Measurements from ENCODE around the gene TNRC6A. TPM values are rescaled to one million over a fixed set of nuclear protein-coding genes. Genes with fewer than 3 reads are reported as not detected.

The TNRC6A gene
- total and polyA plus RNA-seq, 9 of the 15 experiments (the other 6 are each of a cell fraction or from before 2014, with no cell fraction given) = 3.4 to 32.1 (median 26.6) TPM

DNA sequence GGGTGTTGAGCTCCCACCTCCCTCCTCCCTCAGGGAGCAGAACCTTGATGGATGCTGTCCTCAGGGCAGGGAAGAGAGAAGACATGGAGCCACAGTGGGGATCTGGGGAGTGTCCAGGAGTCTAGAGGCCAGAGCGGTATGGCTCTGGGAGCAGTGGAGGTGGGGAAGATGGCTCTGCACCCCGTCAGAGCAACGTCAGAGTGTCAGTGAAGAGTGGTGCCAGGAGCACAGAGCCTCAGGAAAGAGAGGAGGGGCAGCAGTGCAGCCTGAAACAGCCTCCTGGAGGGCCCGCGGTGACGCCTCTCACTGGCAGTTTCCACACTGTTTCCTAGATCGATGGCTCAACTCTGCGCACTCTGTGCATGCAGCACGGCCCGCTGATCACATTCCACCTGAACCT, 93.1 kb downstream of the TNRC6A start (continued):
- TF ChIP-seq ZNF24 (IDR thresholded peaks at IDR 0.05) (no peak), DIDO1 (tag; IDR thresholded peaks at IDR 0.05; ENCODE audit: low read depth) (no peak), ZNF3 (CRISPR knock-in tag; IDR thresholded peaks at IDR 0.05) (no peak), EZH2 (IDR thresholded peaks at IDR 0.05; ENCODE audit: borderline replicate concordance, low read depth, low read length) (no peak), L3MBTL2 (IDR thresholded peaks at IDR 0.05) (no peak), RBM15 (IDR thresholded peaks at IDR 0.05; ENCODE audit: insufficient read depth, low read length) (no peak), TEAD4 (IDR thresholded peaks at IDR 0.05; ENCODE audit: low read length) (no peak), TEAD4 (CRISPR knock-in tag; IDR thresholded peaks at IDR 0.05; ENCODE audit: borderline replicate concordance) (no peak), HEY1 (CRISPR knock-in tag; IDR thresholded peaks at IDR 0.05; ENCODE audit: borderline replicate concordance) (no peak)
- TF ChIP-seq, protein P1, sequence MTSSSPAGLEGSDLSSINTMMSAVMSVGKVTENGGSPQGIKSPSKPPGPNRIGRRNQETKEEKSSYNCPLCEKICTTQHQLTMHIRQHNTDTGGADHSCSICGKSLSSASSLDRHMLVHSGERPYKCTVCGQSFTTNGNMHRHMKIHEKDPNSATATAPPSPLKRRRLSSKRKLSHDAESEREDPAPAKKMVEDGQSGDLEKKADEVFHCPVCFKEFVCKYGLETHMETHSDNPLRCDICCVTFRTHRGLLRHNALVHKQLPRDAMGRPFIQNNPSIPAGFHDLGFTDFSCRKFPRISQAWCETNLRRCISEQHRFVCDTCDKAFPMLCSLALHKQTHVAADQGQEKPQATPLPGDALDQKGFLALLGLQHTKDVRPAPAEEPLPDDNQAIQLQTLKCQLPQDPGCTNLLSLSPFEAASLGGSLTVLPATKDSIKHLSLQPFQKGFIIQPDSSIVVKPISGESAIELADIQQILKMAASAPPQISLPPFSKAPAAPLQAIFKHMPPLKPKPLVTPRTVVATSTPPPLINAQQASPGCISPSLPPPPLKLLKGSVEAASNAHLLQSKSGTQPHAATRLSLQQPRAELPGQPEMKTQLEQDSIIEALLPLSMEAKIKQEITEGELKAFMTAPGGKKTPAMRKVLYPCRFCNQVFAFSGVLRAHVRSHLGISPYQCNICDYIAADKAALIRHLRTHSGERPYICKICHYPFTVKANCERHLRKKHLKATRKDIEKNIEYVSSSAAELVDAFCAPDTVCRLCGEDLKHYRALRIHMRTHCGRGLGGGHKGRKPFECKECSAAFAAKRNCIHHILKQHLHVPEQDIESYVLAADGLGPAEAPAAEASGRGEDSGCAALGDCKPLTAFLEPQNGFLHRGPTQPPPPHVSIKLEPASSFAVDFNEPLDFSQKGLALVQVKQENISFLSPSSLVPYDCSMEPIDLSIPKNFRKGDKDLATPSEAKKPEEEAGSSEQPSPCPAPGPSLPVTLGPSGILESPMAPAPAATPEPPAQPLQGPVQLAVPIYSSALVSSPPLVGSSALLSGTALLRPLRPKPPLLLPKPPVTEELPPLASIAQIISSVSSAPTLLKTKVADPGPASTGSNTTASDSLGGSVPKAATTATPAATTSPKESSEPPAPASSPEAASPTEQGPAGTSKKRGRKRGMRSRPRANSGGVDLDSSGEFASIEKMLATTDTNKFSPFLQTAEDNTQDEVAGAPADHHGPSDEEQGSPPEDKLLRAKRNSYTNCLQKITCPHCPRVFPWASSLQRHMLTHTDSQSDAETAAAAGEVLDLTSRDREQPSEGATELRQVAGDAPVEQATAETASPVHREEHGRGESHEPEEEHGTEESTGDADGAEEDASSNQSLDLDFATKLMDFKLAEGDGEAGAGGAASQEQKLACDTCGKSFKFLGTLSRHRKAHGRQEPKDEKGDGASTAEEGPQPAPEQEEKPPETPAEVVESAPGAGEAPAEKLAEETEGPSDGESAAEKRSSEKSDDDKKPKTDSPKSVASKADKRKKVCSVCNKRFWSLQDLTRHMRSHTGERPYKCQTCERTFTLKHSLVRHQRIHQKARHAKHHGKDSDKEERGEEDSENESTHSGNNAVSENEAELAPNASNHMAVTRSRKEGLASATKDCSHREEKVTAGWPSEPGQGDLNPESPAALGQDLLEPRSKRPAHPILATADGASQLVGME (CRISPR knock-in tag; IDR thresholded peaks at IDR 0.05) = no peak
- TF ChIP-seq, protein P2, sequence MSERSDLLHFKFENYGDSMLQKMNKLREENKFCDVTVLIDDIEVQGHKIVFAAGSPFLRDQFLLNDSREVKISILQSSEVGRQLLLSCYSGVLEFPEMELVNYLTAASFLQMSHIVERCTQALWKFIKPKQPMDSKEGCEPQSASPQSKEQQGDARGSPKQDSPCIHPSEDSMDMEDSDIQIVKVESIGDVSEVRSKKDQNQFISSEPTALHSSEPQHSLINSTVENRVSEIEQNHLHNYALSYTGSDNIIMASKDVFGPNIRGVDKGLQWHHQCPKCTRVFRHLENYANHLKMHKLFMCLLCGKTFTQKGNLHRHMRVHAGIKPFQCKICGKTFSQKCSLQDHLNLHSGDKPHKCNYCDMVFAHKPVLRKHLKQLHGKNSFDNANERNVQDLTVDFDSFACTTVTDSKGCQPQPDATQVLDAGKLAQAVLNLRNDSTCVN (CRISPR knock-in tag; IDR thresholded peaks at IDR 0.05) = no peak
